ENCODE data around the gene CCDC170.
"Not testable (repeated sequence)": the region's sequence is repeated elsewhere in the genome, so short reads cannot be mapped to it uniquely, and the experiment has no call there.

CCDC170 gene

GRCh38 chr6:151493804-151494234 lies at the start of gene CCDC170:
Gene CCDC170, plus strand, starts transcription at chr6:151494017. Its CDS starts 112 bp downstream, at chr6:151494129.
- H2AFZ ChIP-seq (ENCODE audit: low read depth, low read length): peak within 1 kb of the TSS; percentile 21
- peaks cover 12% of the 10 kb centered on the region for H3K27me3 ChIP-seq (ENCODE audit: insufficient read depth, low read length)
- peak within 1 kb of the TSS; percentile 44 for H3K4me3 ChIP-seq (ENCODE audit: low read length)
- H3K9me3 ChIP-seq (ENCODE audit: low read length): peaks cover 3% of the 10 kb centered on the region
- peaks cover 5% of the 10 kb centered on the region for H3K4me1 ChIP-seq (ENCODE audit: insufficient read depth, low read length)
- no peaks in the 10 kb centered on the region for H3K36me3 ChIP-seq (ENCODE audit: insufficient read depth, low read length)

- Histone ChIP-seq H3K4me1 (ENCODE audit: insufficient read depth, low read length) (no peaks in the 10 kb centered on the region), H3K27me3 (ENCODE audit: insufficient read depth, low read length) (no peaks in the 10 kb centered on the region), H3K36me3 (ENCODE audit: insufficient read depth, low read length) (peaks cover 34% of the 10 kb centered on the region), H2AFZ (ENCODE audit: low read depth, low read length) (no peak overlapping the region), H3K4me3 (ENCODE audit: low read length) (no peak overlapping the region), H3K9me3 (ENCODE audit: low read length) (peaks cover 4% of the 10 kb centered on the region)
Measured at GRCh38 chr6:151445482-151445881, 48.3 kb upstream of the CCDC170 start.

- peaks cover 4% of the 10 kb centered on the region for H3K9me3 ChIP-seq (ENCODE audit: low read length)
- H3K27me3 ChIP-seq (ENCODE audit: insufficient read depth, low read length): no peaks in the 10 kb centered on the region
- no peak overlapping the region for H3K4me3 ChIP-seq (ENCODE audit: low read length)
- H3K36me3 ChIP-seq (ENCODE audit: insufficient read depth, low read length): peaks cover 25% of the 10 kb centered on the region
- no peaks in the 10 kb centered on the region for H3K4me1 ChIP-seq (ENCODE audit: insufficient read depth, low read length)
- H2AFZ ChIP-seq (ENCODE audit: low read depth, low read length): no peak overlapping the region
Measured at GRCh38 chr6:151447237-151447636, 46.6 kb upstream of the CCDC170 start.

- no peaks in the 10 kb centered on the region for H3K27me3 ChIP-seq (ENCODE audit: insufficient read depth, low read length)
- peaks cover 15% of the 10 kb centered on the region for H3K36me3 ChIP-seq (ENCODE audit: insufficient read depth, low read length)
- no peak overlapping the region for H2AFZ ChIP-seq (ENCODE audit: low read depth, low read length)
- peaks cover 4% of the 10 kb centered on the region for H3K9me3 ChIP-seq (ENCODE audit: low read length)
- H3K4me3 ChIP-seq (ENCODE audit: low read length): no peak overlapping the region
- peaks cover 6% of the 10 kb centered on the region for H3K4me1 ChIP-seq (ENCODE audit: insufficient read depth, low read length)
Measured at GRCh38 chr6:151448623-151449022, 45.2 kb upstream of the CCDC170 start.

GRCh38 chr6:151450928-151451327 lies 42.9 kb upstream of the CCDC170 start:
- not testable (repeated sequence) for H2AFZ ChIP-seq (ENCODE audit: low read depth, low read length); H3K36me3 ChIP-seq (ENCODE audit: insufficient read depth, low read length); H3K9me3 ChIP-seq (ENCODE audit: low read length); H3K27me3 ChIP-seq (ENCODE audit: insufficient read depth, low read length)
- H3K4me3 ChIP-seq (ENCODE audit: low read length): peak overlapping the region; percentile 80
- peaks cover 19% of the 10 kb centered on the region for H3K4me1 ChIP-seq (ENCODE audit: insufficient read depth, low read length)

GRCh38 chr6:151451417-151451949 lies 42.3 kb upstream of the CCDC170 start:
- H3K27me3 ChIP-seq (ENCODE audit: insufficient read depth, low read length): no peaks in the 10 kb centered on the region

GRCh38 chr6:151451950-151452749 lies 41.7 kb upstream of the CCDC170 start, which contains the start of gene RMND1:
Gene RMND1, minus strand, starts transcription at chr6:151452126. Its CDS starts 6,315 bp downstream, at chr6:151445811.
- no peaks in the 10 kb centered on the region for H3K27me3 ChIP-seq (ENCODE audit: insufficient read depth, low read length)
- peaks cover 7% of the 10 kb centered on the region for H3K36me3 ChIP-seq (ENCODE audit: insufficient read depth, low read length)
- peaks cover 4% of the 10 kb centered on the region for H3K9me3 ChIP-seq (ENCODE audit: low read length)
- peak within 1 kb of the TSS; percentile 99 for H2AFZ ChIP-seq (ENCODE audit: low read depth, low read length)
- peak within 1 kb of the TSS; percentile 80 for H3K4me3 ChIP-seq (ENCODE audit: low read length)
- H3K4me1 ChIP-seq (ENCODE audit: insufficient read depth, low read length): peaks cover 22% of the 10 kb centered on the region

More at GRCh38 chr6:151451417-151451949, 42.3 kb upstream of the CCDC170 start:
- peak overlapping the region; percentile 80 for H3K4me3 ChIP-seq (ENCODE audit: low read length)
- peaks cover 19% of the 10 kb centered on the region for H3K4me1 ChIP-seq (ENCODE audit: insufficient read depth, low read length)
- peaks cover 4% of the 10 kb centered on the region for H3K9me3 ChIP-seq (ENCODE audit: low read length)
- H3K36me3 ChIP-seq (ENCODE audit: insufficient read depth, low read length): peaks cover under 1% of the 10 kb centered on the region
- peak overlapping the region; percentile 70 for H2AFZ ChIP-seq (ENCODE audit: low read depth, low read length)

- no peaks in the 10 kb centered on the region for H3K27me3 ChIP-seq (ENCODE audit: insufficient read depth, low read length)
- H3K4me3 ChIP-seq (ENCODE audit: low read length): peak overlapping the region; percentile 80
Measured at GRCh38 chr6:151452750-151453427, 40.9 kb upstream of the CCDC170 start.

GRCh38 chr6:151455751-151456398 lies 37.9 kb upstream of the CCDC170 start:
- not testable (repeated sequence) for H3K27me3 ChIP-seq (ENCODE audit: insufficient read depth, low read length); H3K4me3 ChIP-seq (ENCODE audit: low read length); H3K9me3 ChIP-seq (ENCODE audit: low read length); H2AFZ ChIP-seq (ENCODE audit: low read depth, low read length)
- H3K36me3 ChIP-seq (ENCODE audit: insufficient read depth, low read length): peaks cover 34% of the 10 kb centered on the region
- H3K4me1 ChIP-seq (ENCODE audit: insufficient read depth, low read length): peaks cover 22% of the 10 kb centered on the region

More at GRCh38 chr6:151452750-151453427, 40.9 kb upstream of the CCDC170 start:
- peak overlapping the region; percentile 99 for H2AFZ ChIP-seq (ENCODE audit: low read depth, low read length)
- H3K36me3 ChIP-seq (ENCODE audit: insufficient read depth, low read length): peaks cover 12% of the 10 kb centered on the region
- H3K4me1 ChIP-seq (ENCODE audit: insufficient read depth, low read length): peaks cover 22% of the 10 kb centered on the region
- H3K9me3 ChIP-seq (ENCODE audit: low read length): peaks cover 4% of the 10 kb centered on the region

GRCh38 chr6:151461673-151462072 lies 32.1 kb upstream of the CCDC170 start:
- peaks cover 2% of the 10 kb centered on the region for H3K4me1 ChIP-seq (ENCODE audit: insufficient read depth, low read length)
- H3K4me3 ChIP-seq (ENCODE audit: low read length): no peak overlapping the region
- peaks cover 62% of the 10 kb centered on the region for H3K36me3 ChIP-seq (ENCODE audit: insufficient read depth, low read length)
- H3K27me3 ChIP-seq (ENCODE audit: insufficient read depth, low read length): no peaks in the 10 kb centered on the region
- no peak overlapping the region for H2AFZ ChIP-seq (ENCODE audit: low read depth, low read length)
- H3K9me3 ChIP-seq (ENCODE audit: low read length): no peaks in the 10 kb centered on the region

GRCh38 chr6:151464702-151465101 lies 29.1 kb upstream of the CCDC170 start:
- Histone ChIP-seq H3K9me3 (ENCODE audit: low read length) (no peaks in the 10 kb centered on the region), H2AFZ (ENCODE audit: low read depth, low read length) (no peak overlapping the region), H3K27me3 (ENCODE audit: insufficient read depth, low read length) (no peaks in the 10 kb centered on the region), H3K4me3 (ENCODE audit: low read length) (no peak overlapping the region), H3K36me3 (ENCODE audit: insufficient read depth, low read length) (peaks cover 39% of the 10 kb centered on the region), H3K4me1 (ENCODE audit: insufficient read depth, low read length) (peaks cover 6% of the 10 kb centered on the region)

GRCh38 chr6:151475653-151476523 lies 17.9 kb upstream of the CCDC170 start:
- no peak overlapping the region for H3K4me3 ChIP-seq (ENCODE audit: low read length)
- no peaks in the 10 kb centered on the region for H3K9me3 ChIP-seq (ENCODE audit: low read length)
- H3K4me1 ChIP-seq (ENCODE audit: insufficient read depth, low read length): no peaks in the 10 kb centered on the region
- no peaks in the 10 kb centered on the region for H3K27me3 ChIP-seq (ENCODE audit: insufficient read depth, low read length)
- no peaks in the 10 kb centered on the region for H3K36me3 ChIP-seq (ENCODE audit: insufficient read depth, low read length)
- no peak overlapping the region for H2AFZ ChIP-seq (ENCODE audit: low read depth, low read length)

Data from neuron (in vitro differentiated cells).